Gastrocnemius medialis (tissue), 4 donors: ENCODE results near the gene LHFPL4.

ENCODE experiments used
- POLR2A ChIP-seq, 2 donors: fragments of 450-650 bp; IDR thresholded peaks; one replicate each; pipeline ENCODE4 v1.6.1; 2017; ENCODE audit warnings: antibody characterized with exemption in 2 of 2, mild to moderate bottlenecking in 2 of 2, moderate library complexity in 2 of 2
- TF ChIP-seq, protein P1 (sequence below), 5 experiments: fragments of 450-650 bp in 3 of 5; fragments of 200-600 bp in 2 of 5; sonication (generic) in 2 of 5; IDR thresholded peaks in 4 of 5; conservative IDR thresholded peaks in 1 of 5; 1 replicate in 4 of 5; 2 replicates in 1 of 5; pipeline ENCODE4 v1.5.1; 2016 to 2019; ENCODE audit warnings: antibody characterized with exemption in 5 of 5, mild to moderate bottlenecking in 3 of 5, moderate library complexity in 3 of 5

- TF ChIP-seq POLR2A (IDR thresholded peaks at IDR 0.05): no peak
- TF ChIP-seq, protein P1, sequence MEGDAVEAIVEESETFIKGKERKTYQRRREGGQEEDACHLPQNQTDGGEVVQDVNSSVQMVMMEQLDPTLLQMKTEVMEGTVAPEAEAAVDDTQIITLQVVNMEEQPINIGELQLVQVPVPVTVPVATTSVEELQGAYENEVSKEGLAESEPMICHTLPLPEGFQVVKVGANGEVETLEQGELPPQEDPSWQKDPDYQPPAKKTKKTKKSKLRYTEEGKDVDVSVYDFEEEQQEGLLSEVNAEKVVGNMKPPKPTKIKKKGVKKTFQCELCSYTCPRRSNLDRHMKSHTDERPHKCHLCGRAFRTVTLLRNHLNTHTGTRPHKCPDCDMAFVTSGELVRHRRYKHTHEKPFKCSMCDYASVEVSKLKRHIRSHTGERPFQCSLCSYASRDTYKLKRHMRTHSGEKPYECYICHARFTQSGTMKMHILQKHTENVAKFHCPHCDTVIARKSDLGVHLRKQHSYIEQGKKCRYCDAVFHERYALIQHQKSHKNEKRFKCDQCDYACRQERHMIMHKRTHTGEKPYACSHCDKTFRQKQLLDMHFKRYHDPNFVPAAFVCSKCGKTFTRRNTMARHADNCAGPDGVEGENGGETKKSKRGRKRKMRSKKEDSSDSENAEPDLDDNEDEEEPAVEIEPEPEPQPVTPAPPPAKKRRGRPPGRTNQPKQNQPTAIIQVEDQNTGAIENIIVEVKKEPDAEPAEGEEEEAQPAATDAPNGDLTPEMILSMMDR (IDR thresholded peaks at IDR 0.05 in 4 of 5, conservative IDR thresholded peaks at IDR 0.05 in 1 of 5): peak; percentile 52 to 78 (median 69)
Measured at GRCh38 chr3:9503283-9503682, 50.3 kb downstream of the LHFPL4 start.
